C4-2B (cell line): ENCODE measurements around the gene DDIT3.
A peak's percentile ranks its signal among the peaks of the same experiment; 100 is the strongest.

Experiments used
- H3K27ac ChIP-seq: fragments of 450-650 bp; 2 replicates; pipeline ENCODE4 v1.5.1; 2017
- CTCF ChIP-seq: fragments of 450-650 bp; conservative IDR thresholded peaks from 2 replicates; pipeline ENCODE4 v1.5.1; 2017; ENCODE audit warnings: mild to moderate bottlenecking
- ZFX ChIP-seq: fragments of 450-650 bp; IDR thresholded peaks from 2 replicates; pipeline ENCODE4 v1.6.1; 2017

DDIT3 gene

GRCh38 chr12:57535764-57536596 is 15.7 kb upstream of the DDIT3 start:
- TF ChIP-seq ZFX: no peak
- no peak for TF ChIP-seq CTCF
- H3K27ac ChIP-seq: peak overlapping the region; percentile 51

DNA sequence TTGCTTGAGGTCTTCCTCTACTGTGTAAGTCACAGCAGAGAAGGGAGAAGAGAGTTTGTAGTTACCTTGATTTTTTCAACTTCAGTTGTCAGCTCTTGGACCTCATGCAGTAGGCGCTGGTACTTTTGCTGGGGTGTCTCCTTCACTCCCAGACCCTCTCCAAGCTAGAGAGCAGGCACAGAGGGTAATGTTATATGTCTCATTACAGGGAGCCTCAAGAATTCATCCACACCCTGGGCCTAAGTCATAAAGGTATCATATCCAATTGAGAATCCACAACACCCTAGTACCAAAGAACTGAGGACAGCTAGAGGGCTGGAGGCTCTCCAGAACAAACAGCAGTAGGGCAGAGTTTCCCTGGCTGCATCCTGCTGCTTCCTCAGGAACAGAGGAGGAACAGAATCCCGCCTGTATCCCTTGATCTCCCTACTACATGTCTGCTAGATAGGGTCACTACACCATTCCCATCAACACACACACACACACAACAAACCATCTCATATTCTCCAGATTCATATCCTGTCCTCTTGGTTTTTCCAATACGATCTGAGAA is 14.8 kb upstream of the DDIT3 start:
- H3K27ac ChIP-seq: peak overlapping the region; percentile 51
- TF ChIP-seq CTCF (no peak), ZFX (no peak)

GRCh38 chr12:57534250-57534649 is 13.9 kb upstream of the DDIT3 start:
- TF ChIP-seq CTCF: no peak
- TF ChIP-seq ZFX: no peak
- H3K27ac ChIP-seq: no peak overlapping the region

GRCh38 chr12:57533108-57533507 is 12.8 kb upstream of the DDIT3 start:
- TF ChIP-seq ZFX (no peak), CTCF (no peak)
- H3K27ac ChIP-seq: no peak overlapping the region

- no peak overlapping the region for H3K27ac ChIP-seq
- TF ChIP-seq ZFX: no peak
- no peak for TF ChIP-seq CTCF
Observed at GRCh38 chr12:57531836-57532235, 11.5 kb upstream of the DDIT3 start.

- H3K27ac ChIP-seq: no peak overlapping the region
- TF ChIP-seq CTCF (no peak), ZFX (no peak)
Observed at GRCh38 chr12:57530396-57531142, 10.3 kb upstream of the DDIT3 start.

- H3K27ac ChIP-seq: no peak overlapping the region
- TF ChIP-seq CTCF: no peak
- TF ChIP-seq ZFX: no peak
Observed at GRCh38 chr12:57529831-57530230, 9.5 kb upstream of the DDIT3 start.
